K562 (cell line): ENCODE data around the gene TOMM40L. TPM values are rescaled to one million over a fixed set of nuclear protein-coding genes. Genes with fewer than 3 reads are reported as not detected.

Experiments used
- ATAC-seq: fragments of 200-7000 bp; cut with Tn5 transposase; 3 replicates; pipeline ENCODE4 v1.9.1; 2020; ENCODE audit warnings: moderate library complexity
- BruUV-seq: library from RNA; stranded (reverse); fragments of 400-500 nt; replicated peaks from 2 replicates; lab custom pipeline; 2021; lab: Mats Ljungman, UMichigan
- CTCF ChIA-PET: fragments of 300-600 bp; formaldehyde crosslinking; extraction: SDS; loops from one replicate; lab custom pipeline; 2021; ENCODE audit warnings: low intra/inter-chr PET ratio; lab: Yijun Ruan, JAX
- POLR2A ChIA-PET: fragments of 300-600, 350-650 bp; sonication (Branson Sonifier 250); formaldehyde crosslinking; extraction: SDS; loops from one replicate; lab custom pipeline; 2021; ENCODE audit warnings: antibody characterized with exemption, inconsistent platforms; lab: Yijun Ruan, JAX
- DNase-seq, 4 experiments: peaks; one replicate each; pipeline versions ENCODE4 v3.0.0 to v3.0.0-alpha.2; 2011 to 2018; ENCODE audit warnings: low spot score in 3 of 4, mixed read lengths in 3 of 4; ENCODE audit errors: extremely low read depth in 1 of 4
- FAIRE-seq: peaks from 2 replicates; lab custom pipeline; 2011; peaks lifted over from hg19 to GRCh38; lab: Jason Lieb, UNC
- H2AFZ ChIP-seq: 2 replicates; pipeline ENCODE4 v1.6.0; 2011; ENCODE audit warnings: low read depth, low read length, control low read depth, inconsistent platforms
- H3K27ac ChIP-seq: fragments of 200-600 bp; 3 replicates; pipeline ENCODE4 v1.8.0; 2011; ENCODE audit warnings: low read depth, mild to moderate bottlenecking, control low read depth, inconsistent platforms, low read length, moderate library complexity, mixed read lengths; ENCODE audit errors: extremely low read depth
- H3K27me3 ChIP-seq, 2 experiments: fragments of 300-600 bp in 1 of 2; 2 replicates in 1 of 2; 3 replicates in 1 of 2; pipeline versions ENCODE4 v1.6.0 to v1.8.0; 2011; ENCODE audit warnings: inconsistent platforms in 2 of 2, low read length in 2 of 2, mild to moderate bottlenecking in 1 of 2, mixed read lengths in 1 of 2, moderate library complexity in 1 of 2; ENCODE audit not compliant: control insufficient read depth in 2 of 2, insufficient read depth in 2 of 2
- H3K36me3 ChIP-seq: fragments of 300-600 bp; 3 replicates; pipeline ENCODE4 v1.8.0; 2011; ENCODE audit warnings: mild to moderate bottlenecking, low read length, inconsistent platforms; ENCODE audit not compliant: control insufficient read depth, insufficient read depth
- H3K4me1 ChIP-seq, 2 experiments: fragments of 200-600 bp in 1 of 2; replicated peaks in 1 of 2; 2 replicates in 1 of 2; 3 replicates in 1 of 2; pipeline versions ENCODE4 v1.5.1 to v1.8.0; 2011; ENCODE audit warnings: inconsistent platforms in 2 of 2, low read length in 2 of 2, mild to moderate bottlenecking in 1 of 2, mixed read lengths in 1 of 2, moderate library complexity in 1 of 2; ENCODE audit not compliant: control insufficient read depth in 2 of 2, insufficient read depth in 2 of 2
- H3K4me2 ChIP-seq: 2 replicates; pipeline ENCODE4 v1.6.1; 2011; ENCODE audit warnings: low read length, control low read depth, inconsistent platforms, mixed read lengths; ENCODE audit not compliant: insufficient read depth
- H3K4me3 ChIP-seq: fragments of 200-600 bp; sonication (generic), shearing (Covaris generic); 2 replicates; pipeline ENCODE4 v1.5.1; 2016; ENCODE audit warnings: control low read depth, inconsistent platforms
- H3K79me2 ChIP-seq: fragments of 200-600 bp; 3 replicates; pipeline ENCODE4 v1.8.0; 2011; ENCODE audit warnings: low read length, inconsistent platforms; ENCODE audit not compliant: control insufficient read depth, insufficient read depth
- H3K9ac ChIP-seq, 2 experiments: 2 replicates each; pipeline versions ENCODE4 v1.6.0 to v1.6.1; 2011; ENCODE audit warnings: low read depth in 2 of 2, low read length in 2 of 2, control low read depth in 1 of 2, inconsistent platforms in 1 of 2, mild to moderate bottlenecking in 1 of 2, mixed read lengths in 1 of 2; ENCODE audit not compliant: insufficient read depth in 1 of 2
- H3K9me1 ChIP-seq: one replicate; pipeline ENCODE4 v1.6.0; 2011; ENCODE audit warnings: inconsistent platforms, mild to moderate bottlenecking, low read length, moderate library complexity; ENCODE audit not compliant: control insufficient read depth, insufficient read depth
- H3K9me3 ChIP-seq: replicated peaks from 2 replicates; pipeline ENCODE4 v1.5.1; 2011; ENCODE audit warnings: low read depth, low read length, inconsistent platforms; ENCODE audit not compliant: control insufficient read depth, insufficient read depth
- H4K20me1 ChIP-seq: replicated peaks from 2 replicates; pipeline ENCODE4 v1.6.1; 2011; ENCODE audit warnings: low read length, inconsistent platforms, mixed read lengths; ENCODE audit not compliant: control insufficient read depth, insufficient read depth
- ARID1B ChIP-seq: fragments of 450-650 bp; IDR thresholded peaks from 2 replicates; pipeline ENCODE4 v1.6.1; 2016; ENCODE audit warnings: antibody characterized with exemption, mild to moderate bottlenecking, inconsistent platforms
- FOSL1 ChIP-seq: fragments of 200-800 bp; sonication (Bioruptor generic); conservative IDR thresholded peaks from 2 replicates; pipeline ENCODE4 v1.6.1; 2016; ENCODE audit warnings: missing genetic modification characterization, missing compliant biosample characterization
- GTF2F1 ChIP-seq: IDR thresholded peaks from 2 replicates; pipeline ENCODE4 v1.6.1; 2011; ENCODE audit warnings: low read depth, low read length, improper control_type of control experiment
- HINFP ChIP-seq: fragments of 450-650 bp; conservative IDR thresholded peaks from 2 replicates; pipeline ENCODE4 v1.6.1; 2016; ENCODE audit warnings: missing genetic modification characterization, low read depth, mild to moderate bottlenecking, control low read depth, missing compliant biosample characterization
- IRF1 ChIP-seq: sonication (generic); formaldehyde crosslinking; IDR thresholded peaks from 2 replicates; pipeline ENCODE4 v1.8.0; 2022; ENCODE audit warnings: missing genetic modification reagents, mild to moderate bottlenecking, borderline replicate concordance
- JUN ChIP-seq, 2 experiments: sonication (generic) in 1 of 2; formaldehyde crosslinking in 1 of 2; IDR thresholded peaks; 2 replicates each; pipeline versions ENCODE4 v1.6.1 to v1.8.0; 2012 to 2022; ENCODE audit warnings: borderline replicate concordance in 2 of 2, mild to moderate bottlenecking in 2 of 2, improper control_type of control experiment in 1 of 2, low read depth in 1 of 2, low read length in 1 of 2, missing genetic modification reagents in 1 of 2
- MECOM ChIP-seq: fragments of 250-450 bp; sonication (Bioruptor Pico); IDR thresholded peaks from 2 replicates; pipeline ENCODE4 v1.8.0; 2022; ENCODE audit warnings: inconsistent platforms
- MYC ChIP-seq, 2 experiments: fragments of 250-450 bp in 1 of 2; sonication (Bioruptor Pico) in 1 of 2; IDR thresholded peaks; 2 replicates each; pipeline versions ENCODE4 v1.5.1 to v1.6.1; 2012 to 2021; ENCODE audit warnings: low read depth in 2 of 2, borderline replicate concordance in 1 of 2, improper control_type of control experiment in 1 of 2, low read length in 1 of 2, mild to moderate bottlenecking in 1 of 2, moderate library complexity in 1 of 2
- NFRKB ChIP-seq: fragments of 450-650 bp; IDR thresholded peaks from 2 replicates; pipeline ENCODE4 v1.6.1; 2016; ENCODE audit warnings: low read depth
- OTX1 ChIP-seq: fragments of 450-650 bp; formaldehyde crosslinking; IDR thresholded peaks from 2 replicates; pipeline ENCODE4 v1.4.0; 2022; ENCODE audit warnings: mild to moderate bottlenecking
- PHB2 ChIP-seq: fragments of 450-650 bp; IDR thresholded peaks from 2 replicates; pipeline ENCODE4 v1.6.1; 2017; ENCODE audit warnings: low read depth
- PPARD ChIP-seq: fragments of 250-450 bp; sonication (Bioruptor Pico); IDR thresholded peaks from 2 replicates; pipeline ENCODE4 v1.8.0; 2022; ENCODE audit warnings: inconsistent platforms, mild to moderate bottlenecking, moderate library complexity
- TCF3 ChIP-seq: sonication (generic); formaldehyde crosslinking; IDR thresholded peaks from 2 replicates; pipeline ENCODE4 v1.4.0; 2020; ENCODE audit warnings: mild to moderate bottlenecking, missing genetic modification reagents
- ZBTB49 ChIP-seq: sonication (generic); formaldehyde crosslinking; IDR thresholded peaks from 2 replicates; pipeline ENCODE4 v1.8.0; 2022; ENCODE audit warnings: missing genetic modification reagents, mild to moderate bottlenecking, borderline replicate concordance
- ZNF23 ChIP-seq: fragments of 250-450 bp; sonication (Bioruptor Pico); IDR thresholded peaks from 2 replicates; pipeline ENCODE4 v1.4.0; 2020; ENCODE audit warnings: mild to moderate bottlenecking
- ZNF764 ChIP-seq: fragments of 250-450 bp; sonication (Bioruptor Pico); IDR thresholded peaks from 2 replicates; pipeline ENCODE4 v1.4.0; 2020; ENCODE audit warnings: low read depth, mild to moderate bottlenecking, moderate library complexity
- ZSCAN29 ChIP-seq: fragments of 450-650 bp; IDR thresholded peaks from 2 replicates; pipeline ENCODE4 v1.6.1; 2017
- WGBS: fragments of 100-300 bp; shearing (Covaris generic); methylation state at CpG from one replicate; pipeline ENCODE4 v1.1.6; 2016; ENCODE audit warnings: low coverage, mixed read lengths; ENCODE audit not compliant: insufficient coverage; ENCODE audit errors: missing lambda C conversion rate; 5-methylcytosine and 5-hydroxymethylcytosine counted together
- in situ Hi-C: fragments of 300-500 bp; cut with MboI; formaldehyde crosslinking; loops from 4 replicates; pipeline ENCODE4 v1.15.0; 2018; ENCODE audit warnings: inconsistent platforms, mixed read lengths
- intact Hi-C: fragments of 100-400 bp; cut with micrococcal nuclease; formaldehyde crosslinking; loops from 2 replicates; pipeline ENCODE4 v1.14.2; 2022
- polyA plus RNA-seq, 8 experiments: library from polyadenylated mRNA; depleted of rRNA in 4 of 8; stranded (reverse) in 5 of 8; unstranded in 3 of 8; fragments of >200 nt; fragmentation: Nextera tagmentation in 2 of 8; fragmentation: Illumina TruSeq in 1 of 8; extraction: Ambion mirVana in 2 of 8; extraction: Trizol in 1 of 8; gene quantifications; 2 replicates each; pipeline versions ENCODE4 v1.2.1 to v1.2.3, GENCODE V29; 2011 to 2014; ENCODE audit warnings: inconsistent platforms in 1 of 8, missing spikeins in 1 of 8
- total RNA-seq, 7 experiments: library from RNA; depleted of rRNA in 6 of 7; stranded (reverse); fragments of >200 nt in 6 of 7; fragmentation: Illumina TruSeq in 2 of 7; extraction: Trizol in 2 of 7; gene quantifications; 2 replicates each; pipeline versions ENCODE4 v1.2.1 to v1.2.3, GENCODE V29; 2011 to 2021; ENCODE audit warnings: low replicate concordance in 1 of 7

Gene TOMM40L
- total and polyA plus RNA-seq, 9 of the 15 experiments (the other 6 are each of a cell fraction or from before 2014, with no cell fraction given) = 9.6 to 33.6 (median 25.2) TPM

GRCh38 chr1:161182214-161182613, 43.6 kb upstream of the TOMM40L start:
- 0 out of 2 replicates have a peak overlapping the region, but pooled peaks have one; percentile 0 for H3K4me2 ChIP-seq
- FAIRE-seq = no peak
- intact Hi-C loops = no loop called here
- no peak for TF ChIP-seq MYC (IDR thresholded peaks at IDR 0.05; ENCODE audit: low read depth, low read length)
- TF ChIP-seq MYC (CRISPR knock-in tag; IDR thresholded peaks at IDR 0.05; ENCODE audit: borderline replicate concordance, low read depth) = no peak
- no peak for TF ChIP-seq NFRKB
- TF ChIP-seq JUN (IDR thresholded peaks at IDR 0.05; ENCODE audit: borderline replicate concordance, low read depth, low read length) = peak; percentile 35; the same call in 1 of the 2 replicates
- TF ChIP-seq JUN (CRISPR knock-in tag; IDR thresholded peaks at IDR 0.05; ENCODE audit: borderline replicate concordance) = no peak
- TF ChIP-seq PPARD (CRISPR knock-in tag) = no peak
- TF ChIP-seq OTX1 (CRISPR knock-in tag) = no peak
- peak; percentile 80 for TF ChIP-seq FOSL1 (tag)
- TF ChIP-seq ZNF764 = no peak
- TF ChIP-seq HINFP = no peak
- no peak for TF ChIP-seq IRF1 (CRISPR knock-in tag)
- TF ChIP-seq ZSCAN29 = no peak
- no peak for TF ChIP-seq TCF3 (CRISPR knock-in tag)
- TF ChIP-seq ARID1B = 0 out of 2 replicates have a peak, but pooled peaks have one; percentile 22
- TF ChIP-seq ZBTB49 (CRISPR knock-in tag) = no peak
- no peak for TF ChIP-seq MECOM
- TF ChIP-seq ZNF23 (CRISPR knock-in tag) = no peak
- no peak for TF ChIP-seq GTF2F1
- no peak for TF ChIP-seq PHB2

More at GRCh38 chr1:161182214-161182613, 43.6 kb upstream of the TOMM40L start:
- Histone ChIP-seq H3K79me2 (peaks cover under 1% of the 10 kb centered on the region; the same call in 2 of the 3 replicates), H3K9me3 (no peaks in the 10 kb centered on the region), H3K36me3 (no peaks in the 10 kb centered on the region), H3K9ac (peak overlapping the region in 1 of 2 experiments; percentile 53; a peak in 1 of 4 replicates), H3K4me3 (no peak overlapping the region), H3K27ac (peak overlapping the region; percentile 34; the same call in 2 of the 3 replicates), H3K9me1 (no peaks in the 10 kb centered on the region), H4K20me1 (no peaks in the 10 kb centered on the region), H3K27me3 (no peaks in the 10 kb centered on the region), H3K4me1 (peaks cover 35 to 41% of the 10 kb centered on the region in 2 experiments), H2AFZ (peak overlapping the region; percentile 60; the same call in 1 of the 2 replicates)
- WGBS = 40% methylated on average over 1 of the region's 1 CpG
- peak; percentile 6; the same call in 1 of the 3 replicates for ATAC-seq
- CTCF ChIA-PET = interaction anchor here (0.6 to 1.1 kb wide), 2 partner anchors 185 to 192 kb away, joined by 4 to 5 read pairs; partner anchors contain the start of gene CFAP126
- POLR2A ChIA-PET = interaction anchor here (1.0 to 2.4 kb wide), 6 partner anchors 9 to 43 kb away, joined by 3 to 12 read pairs (median 6); partner anchors contain the start of genes NDUFS2 and TOMM40L
- in situ Hi-C loops = no loop called here
- BruUV-seq = no TSS peak
- peak in 2 of 4 experiments; percentile 42 to 54 for DNase-seq
